Endothelial cell of umbilical vein (primary cell): ENCODE data around the gene NTSR1. TPM values are rescaled to one million over a fixed set of nuclear protein-coding genes. Genes with fewer than 3 reads are reported as not detected.

Experiments
- BruUV-seq: library from RNA; stranded (reverse); fragments of 400-500 nt; replicated peaks from 2 replicates; lab custom pipeline; 2021; lab: Mats Ljungman, UMichigan
- CTCF ChIA-PET: fragments of 300-600, 350-600 bp; sonication (Branson Sonifier 250); formaldehyde crosslinking; loops from one replicate; lab custom pipeline; 2021; ENCODE audit warnings: antibody characterized with exemption, inconsistent platforms; lab: Charles Lee
- POLR2A ChIA-PET: fragments of 300-600, 350-600 bp; sonication (Branson Sonifier 250); formaldehyde crosslinking; loops from one replicate; lab custom pipeline; 2021; ENCODE audit warnings: antibody characterized with exemption, inconsistent platforms; lab: Charles Lee
- DNase-seq: peaks from one replicate; pipeline ENCODE4 v3.0.0-alpha.2; 2011; ENCODE audit warnings: low read depth, low spot score
- FAIRE-seq: peaks from 2 replicates; lab custom pipeline; 2011; peaks lifted over from hg19 to GRCh38; lab: Jason Lieb, UNC
- H2AFZ ChIP-seq: 2 replicates; pipeline ENCODE4 v1.6.0; 2012; ENCODE audit warnings: low read depth, low read length, control low read depth, inconsistent platforms
- H3K27ac ChIP-seq: 2 replicates; pipeline ENCODE4 v1.5.1; 2011; ENCODE audit warnings: low read depth, mild to moderate bottlenecking, control low read depth, low read length, moderate library complexity; ENCODE audit not compliant: insufficient read depth
- H3K27me3 ChIP-seq, 2 experiments: 2 replicates each; pipeline versions ENCODE4 v1.6.0 to v1.6.1; 2011; ENCODE audit warnings: low read length in 2 of 2, mixed read lengths in 1 of 2; ENCODE audit not compliant: control insufficient read depth in 2 of 2, insufficient read depth in 2 of 2
- H3K36me3 ChIP-seq, 2 experiments: 2 replicates in 1 of 2; 3 replicates in 1 of 2; pipeline ENCODE4 v1.5.1; 2011; ENCODE audit warnings: low read length in 2 of 2, mild to moderate bottlenecking in 1 of 2, moderate library complexity in 1 of 2; ENCODE audit not compliant: control insufficient read depth in 2 of 2, insufficient read depth in 2 of 2; ENCODE audit errors: extremely low read depth in 1 of 2
- H3K4me1 ChIP-seq: 3 replicates; pipeline ENCODE4 v1.5.1; 2011; ENCODE audit warnings: mild to moderate bottlenecking, low read length; ENCODE audit not compliant: control insufficient read depth, insufficient read depth; ENCODE audit errors: extremely low read depth
- H3K4me2 ChIP-seq: 2 replicates; pipeline ENCODE4 v1.6.1; 2011; ENCODE audit warnings: low read length, control low read depth, mixed read lengths; ENCODE audit not compliant: insufficient read depth
- H3K4me3 ChIP-seq, 3 experiments: fragments of 200-600 bp in 1 of 3; sonication (generic), shearing (Covaris generic) in 1 of 3; replicated peaks in 1 of 3; 2 replicates each; pipeline ENCODE4 v1.5.1; 2011 to 2016; ENCODE audit warnings: control low read depth in 3 of 3, low read length in 3 of 3, mild to moderate bottlenecking in 2 of 3, inconsistent platforms in 1 of 3, low read depth in 1 of 3, moderate library complexity in 1 of 3; ENCODE audit not compliant: insufficient read depth in 1 of 3
- H3K79me2 ChIP-seq: 2 replicates; pipeline ENCODE4 v1.6.0; 2012; ENCODE audit warnings: low read length, inconsistent platforms; ENCODE audit not compliant: control insufficient read depth, insufficient read depth
- H3K9ac ChIP-seq: replicated peaks from 2 replicates; pipeline ENCODE3; 2011; ENCODE audit warnings: low read length, control low read depth; ENCODE audit not compliant: insufficient read depth; ENCODE audit errors: extremely low read depth
- H3K9me1 ChIP-seq: replicated peaks from 3 replicates; pipeline ENCODE4 v1.6.0; 2011; ENCODE audit warnings: mild to moderate bottlenecking, low read length; ENCODE audit not compliant: control insufficient read depth, insufficient read depth; ENCODE audit errors: extremely low read depth
- H3K9me3 ChIP-seq: replicated peaks from 2 replicates; pipeline ENCODE4 v1.5.1; 2012; ENCODE audit warnings: low read length, inconsistent platforms; ENCODE audit not compliant: control insufficient read depth, insufficient read depth
- H4K20me1 ChIP-seq: replicated peaks from 2 replicates; pipeline ENCODE3; 2011; ENCODE audit warnings: mild to moderate bottlenecking, low read length; ENCODE audit not compliant: control insufficient read depth, insufficient read depth; ENCODE audit errors: extremely low read depth
- CTCF ChIP-seq, 2 donors: IDR thresholded peaks; 1 replicate in 1 of 2; 2 replicates in 1 of 2; pipeline ENCODE4 v1.5.1; 2011; ENCODE audit warnings: low read length in 2 of 2, mild to moderate bottlenecking in 2 of 2, moderate library complexity in 2 of 2, control low read depth in 1 of 2, inconsistent platforms in 1 of 2, low read depth in 1 of 2; ENCODE audit not compliant: insufficient read depth in 1 of 2; ENCODE audit errors: extremely low read depth in 1 of 2
- EZH2 ChIP-seq: IDR thresholded peaks from 2 replicates; pipeline ENCODE4 v1.6.1; 2012; ENCODE audit warnings: borderline replicate concordance, low read depth, mild to moderate bottlenecking, moderate library complexity, low read length, inconsistent platforms; ENCODE audit not compliant: severe bottlenecking
- JUN ChIP-seq: IDR thresholded peaks from 2 replicates; pipeline ENCODE4 v1.6.1; 2011; ENCODE audit warnings: borderline replicate concordance, low read depth; ENCODE audit not compliant: insufficient read length, insufficient read depth
- MYC ChIP-seq: IDR thresholded peaks from one replicate; pipeline ENCODE4 v1.6.1; 2011; ENCODE audit warnings: mild to moderate bottlenecking, low read depth, low read length
- POLR2A ChIP-seq: IDR thresholded peaks from 2 replicates; pipeline ENCODE4 v1.6.1; 2012; ENCODE audit warnings: low read depth, mild to moderate bottlenecking, control low read depth, low read length
- POLR2AphosphoS5 ChIP-seq: IDR thresholded peaks from 2 replicates; pipeline ENCODE4 v1.6.1; 2012; ENCODE audit warnings: low read depth, mild to moderate bottlenecking, control low read depth, low read length, moderate library complexity; ENCODE audit not compliant: insufficient read depth
- dilution Hi-C: fragments of 300-500 bp; cut with MboI; formaldehyde crosslinking; loops from one replicate; pipeline ENCODE4 v1.15.0; 2019; ENCODE audit warnings: low sequenced_read_pairs; ENCODE audit not compliant: extremely low pct_ligation_motif_present
- intact Hi-C: fragments of 100-400 bp; cut with micrococcal nuclease; formaldehyde crosslinking; loops from one replicate; pipeline ENCODE4 v1.10.0; 2022
- polyA plus RNA-seq, 4 experiments: library from polyadenylated mRNA; depleted of rRNA in 3 of 4; stranded (reverse) in 3 of 4; unstranded in 1 of 4; fragments of >200 nt; gene quantifications; 2 replicates each; pipeline versions ENCODE4 v1.2.1 to v1.2.3, GENCODE V29; 2011 to 2012; ENCODE audit warnings: missing spikeins in 1 of 4
- total RNA-seq: library from RNA; stranded (reverse); gene quantifications from 2 replicates; pipeline ENCODE4 v1.2.3, GENCODE V29; 2021

Gene NTSR1
- total and polyA plus RNA-seq, 2 donors (not counting 3 experiments of a cell fraction or from before 2014, with no cell fraction given) = 0.14 to 2.1 TPM

- no peak for TF ChIP-seq POLR2AphosphoS5
- no peak for TF ChIP-seq POLR2A
- intact Hi-C loops = no loop called here
- no peaks in the 10 kb centered on the region for H3K36me3 ChIP-seq
- no peaks in the 10 kb centered on the region for H3K9me3 ChIP-seq
- CTCF ChIA-PET = interaction anchor here (1.5 kb wide), 1 partner anchor 18 kb away, joined by 4 read pairs; no protein-coding TSS in a partner anchor
- no peaks in the 10 kb centered on the region for H3K9me1 ChIP-seq
- peaks cover 2 to 3% of the 10 kb centered on the region in 2 experiments for H3K27me3 ChIP-seq
- POLR2A ChIA-PET = no interaction called here
- no peak overlapping the region for H2AFZ ChIP-seq
- BruUV-seq = no TSS peak
- no peak overlapping the region for H3K4me3 ChIP-seq
- H3K27ac ChIP-seq = no peak overlapping the region
- dilution Hi-C loops = no loop called here
- H3K9ac ChIP-seq = no peak overlapping the region
- H3K79me2 ChIP-seq = no peaks in the 10 kb centered on the region
- no peaks in the 10 kb centered on the region for H4K20me1 ChIP-seq
- H3K4me1 ChIP-seq = no peaks in the 10 kb centered on the region
- DNase-seq = no peak
- no peak overlapping the region for H3K4me2 ChIP-seq
- FAIRE-seq = no peak
Measured at GRCh38 chr20:62758226-62758912, 49.7 kb downstream of the NTSR1 start.

GRCh38 chr20:62759981-62760431 is 51.4 kb downstream of the NTSR1 start:
- Histone ChIP-seq H3K9ac (no peak overlapping the region), H3K4me2 (no peak overlapping the region), H4K20me1 (no peaks in the 10 kb centered on the region), H3K36me3 (no peaks in the 10 kb centered on the region), H3K79me2 (no peaks in the 10 kb centered on the region), H3K27me3 (peaks cover 2 to 3% of the 10 kb centered on the region in 2 experiments), H3K4me3 (no peak overlapping the region), H3K4me1 (no peaks in the 10 kb centered on the region), H3K27ac (no peak overlapping the region), H2AFZ (no peak overlapping the region), H3K9me1 (no peaks in the 10 kb centered on the region), H3K9me3 (no peaks in the 10 kb centered on the region)
- FAIRE-seq (no peak), DNase-seq (no peak)
- CTCF ChIA-PET = no interaction called here
- no peak for TF ChIP-seq JUN
- TF ChIP-seq EZH2 = no peak
- no peak for TF ChIP-seq CTCF (IDR thresholded peaks at IDR 0.05; ENCODE audit: extremely low read depth in 1 of 2, insufficient read depth in 1 of 2, low read depth in 1 of 2, low read length in 2 of 2)
- no peak for TF ChIP-seq MYC
- intact Hi-C loops = no loop called here
- POLR2A ChIA-PET = no interaction called here
- dilution Hi-C loops = no loop called here
- BruUV-seq = no TSS peak
